GM18507 (cell line): ENCODE data around the gene PRRG4.
"Not testable (repeated sequence)": the region's sequence is repeated elsewhere in the genome, so short reads cannot be mapped to it uniquely, and the experiment has no call there.

ENCODE experiments used
- DNase-seq: peaks from one replicate; pipeline ENCODE4 v3.0.0; 2011; ENCODE audit warnings: low read depth; ENCODE audit not compliant: insufficient read length; ENCODE audit errors: extremely low spot score
- FAIRE-seq: peaks from 2 replicates; lab custom pipeline; 2011; peaks lifted over from hg19 to GRCh38; lab: Jason Lieb, UNC

The PRRG4 gene

GRCh38 chr11:32827276-32827675, 2.5 kb upstream of the PRRG4 start:
- DNase-seq (no peak), FAIRE-seq (no peak)

- FAIRE-seq: peak; percentile 77
These were observed 509 bp upstream of the PRRG4 start for GRCh38 chr11:32829157-32829679.

GRCh38 chr11:32830413-32830738, 649 bp downstream of the PRRG4 start:
- FAIRE-seq: no peak

More at GRCh38 chr11:32829157-32829679, 509 bp upstream of the PRRG4 start:
- DNase-seq: no peak

GRCh38 chr11:32830796-32831195, 1.1 kb downstream of the PRRG4 start:
- DNase-seq (no peak), FAIRE-seq (no peak)

More at GRCh38 chr11:32830413-32830738, 649 bp downstream of the PRRG4 start:
- DNase-seq: no peak

- FAIRE-seq (peak; percentile 56), DNase-seq (no peak)
These were observed 1.5 kb downstream of the PRRG4 start for GRCh38 chr11:32831221-32831620.

GRCh38 chr11:32833921-32834320, 4.2 kb downstream of the PRRG4 start:
- FAIRE-seq: no peak
- no peak for DNase-seq

GRCh38 chr11:32836946-32837345, 7.2 kb downstream of the PRRG4 start:
- DNase-seq (no peak), FAIRE-seq (no peak)

GRCh38 chr11:32838505-32839274, 9.0 kb downstream of the PRRG4 start:
- FAIRE-seq: no peak

GRCh38 chr11:32839308-32839707, 9.6 kb downstream of the PRRG4 start:
- DNase-seq (no peak), FAIRE-seq (no peak)

More at GRCh38 chr11:32838505-32839274, 9.0 kb downstream of the PRRG4 start:
- DNase-seq: no peak

GRCh38 chr11:32840587-32840986, 10.9 kb downstream of the PRRG4 start:
- DNase-seq: no peak
- no peak for FAIRE-seq

- DNase-seq (no peak), FAIRE-seq (no peak)
These were observed 13.8 kb downstream of the PRRG4 start for GRCh38 chr11:32843544-32843943.

GRCh38 chr11:32847511-32847910, 17.8 kb downstream of the PRRG4 start:
- DNase-seq (no peak), FAIRE-seq (peak; percentile 50)

GRCh38 chr11:32849761-32850160, 20.0 kb downstream of the PRRG4 start:
- FAIRE-seq (no peak), DNase-seq (no peak)

GRCh38 chr11:32851251-32851650, 21.5 kb downstream of the PRRG4 start:
- DNase-seq: no peak
- no peak for FAIRE-seq

GRCh38 chr11:32852207-32852606, 22.5 kb downstream of the PRRG4 start:
- FAIRE-seq (no peak), DNase-seq (no peak)

- FAIRE-seq: no peak
- DNase-seq: no peak
These were observed 25.9 kb downstream of the PRRG4 start for GRCh38 chr11:32855601-32856000.

GRCh38 chr11:32858731-32859130, 29.0 kb downstream of the PRRG4 start:
- peak; percentile 48 for FAIRE-seq
- no peak for DNase-seq

GRCh38 chr11:32861850-32862577, 32.3 kb downstream of the PRRG4 start:
- FAIRE-seq (no peak), DNase-seq (no peak)

GRCh38 chr11:32864555-32864954, 34.8 kb downstream of the PRRG4 start:
- FAIRE-seq: no peak
- DNase-seq: no peak

GRCh38 chr11:32868752-32869151, 39.0 kb downstream of the PRRG4 start:
- DNase-seq, FAIRE-seq: not testable (repeated sequence)

- DNase-seq (no peak), FAIRE-seq (no peak)
These were observed 40.9 kb downstream of the PRRG4 start for GRCh38 chr11:32870676-32871075.
